ENCODE results near the gene COMT. TPM values are rescaled to one million over a fixed set of nuclear protein-coding genes. Genes with fewer than 3 reads are reported as not detected.

Gene COMT
- total RNA-seq, 1 experiment from 2014 or later: 30.8 TPM

DNA sequence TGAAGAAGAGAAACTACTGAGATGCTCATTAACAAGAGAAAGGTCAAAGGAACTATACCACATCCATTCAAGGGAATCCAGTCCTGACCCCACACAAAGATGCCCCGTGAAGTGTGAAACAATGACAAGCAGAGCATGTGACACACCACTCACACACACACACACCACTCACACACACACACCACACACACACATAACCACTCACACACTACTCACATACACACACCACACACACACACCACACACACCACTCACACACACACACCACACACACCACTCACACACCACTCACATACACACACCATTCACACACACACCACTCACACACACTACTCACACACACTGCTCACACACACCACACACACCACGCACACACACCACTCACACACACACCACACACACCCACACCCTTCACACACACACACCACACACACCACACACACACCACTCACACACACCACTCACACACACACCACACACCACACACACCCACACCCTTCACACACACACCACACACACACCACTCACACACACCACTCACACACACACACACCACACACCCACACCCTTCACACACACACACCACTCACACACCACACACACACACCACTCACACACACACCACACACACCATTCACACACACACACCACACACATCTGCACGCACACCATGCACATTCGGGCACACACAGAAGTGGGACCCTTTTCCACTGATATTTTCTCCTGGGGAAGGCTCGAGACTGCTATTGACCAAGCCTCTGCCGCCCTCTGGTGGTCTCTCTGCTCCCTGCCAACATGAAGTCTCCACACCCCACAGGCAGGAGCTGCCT is 32.0 kb upstream of the COMT start (continued):
- TF ChIP-seq, protein P1, sequence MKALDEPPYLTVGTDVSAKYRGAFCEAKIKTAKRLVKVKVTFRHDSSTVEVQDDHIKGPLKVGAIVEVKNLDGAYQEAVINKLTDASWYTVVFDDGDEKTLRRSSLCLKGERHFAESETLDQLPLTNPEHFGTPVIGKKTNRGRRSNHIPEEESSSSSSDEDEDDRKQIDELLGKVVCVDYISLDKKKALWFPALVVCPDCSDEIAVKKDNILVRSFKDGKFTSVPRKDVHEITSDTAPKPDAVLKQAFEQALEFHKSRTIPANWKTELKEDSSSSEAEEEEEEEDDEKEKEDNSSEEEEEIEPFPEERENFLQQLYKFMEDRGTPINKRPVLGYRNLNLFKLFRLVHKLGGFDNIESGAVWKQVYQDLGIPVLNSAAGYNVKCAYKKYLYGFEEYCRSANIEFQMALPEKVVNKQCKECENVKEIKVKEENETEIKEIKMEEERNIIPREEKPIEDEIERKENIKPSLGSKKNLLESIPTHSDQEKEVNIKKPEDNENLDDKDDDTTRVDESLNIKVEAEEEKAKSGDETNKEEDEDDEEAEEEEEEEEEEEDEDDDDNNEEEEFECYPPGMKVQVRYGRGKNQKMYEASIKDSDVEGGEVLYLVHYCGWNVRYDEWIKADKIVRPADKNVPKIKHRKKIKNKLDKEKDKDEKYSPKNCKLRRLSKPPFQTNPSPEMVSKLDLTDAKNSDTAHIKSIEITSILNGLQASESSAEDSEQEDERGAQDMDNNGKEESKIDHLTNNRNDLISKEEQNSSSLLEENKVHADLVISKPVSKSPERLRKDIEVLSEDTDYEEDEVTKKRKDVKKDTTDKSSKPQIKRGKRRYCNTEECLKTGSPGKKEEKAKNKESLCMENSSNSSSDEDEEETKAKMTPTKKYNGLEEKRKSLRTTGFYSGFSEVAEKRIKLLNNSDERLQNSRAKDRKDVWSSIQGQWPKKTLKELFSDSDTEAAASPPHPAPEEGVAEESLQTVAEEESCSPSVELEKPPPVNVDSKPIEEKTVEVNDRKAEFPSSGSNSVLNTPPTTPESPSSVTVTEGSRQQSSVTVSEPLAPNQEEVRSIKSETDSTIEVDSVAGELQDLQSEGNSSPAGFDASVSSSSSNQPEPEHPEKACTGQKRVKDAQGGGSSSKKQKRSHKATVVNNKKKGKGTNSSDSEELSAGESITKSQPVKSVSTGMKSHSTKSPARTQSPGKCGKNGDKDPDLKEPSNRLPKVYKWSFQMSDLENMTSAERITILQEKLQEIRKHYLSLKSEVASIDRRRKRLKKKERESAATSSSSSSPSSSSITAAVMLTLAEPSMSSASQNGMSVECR (CRISPR knock-in tag; IDR thresholded peaks at IDR 0.05; ENCODE audit: borderline replicate concordance): no peak
- TF ChIP-seq, protein P2, sequence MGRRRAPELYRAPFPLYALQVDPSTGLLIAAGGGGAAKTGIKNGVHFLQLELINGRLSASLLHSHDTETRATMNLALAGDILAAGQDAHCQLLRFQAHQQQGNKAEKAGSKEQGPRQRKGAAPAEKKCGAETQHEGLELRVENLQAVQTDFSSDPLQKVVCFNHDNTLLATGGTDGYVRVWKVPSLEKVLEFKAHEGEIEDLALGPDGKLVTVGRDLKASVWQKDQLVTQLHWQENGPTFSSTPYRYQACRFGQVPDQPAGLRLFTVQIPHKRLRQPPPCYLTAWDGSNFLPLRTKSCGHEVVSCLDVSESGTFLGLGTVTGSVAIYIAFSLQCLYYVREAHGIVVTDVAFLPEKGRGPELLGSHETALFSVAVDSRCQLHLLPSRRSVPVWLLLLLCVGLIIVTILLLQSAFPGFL (CRISPR knock-in tag; IDR thresholded peaks at IDR 0.05; ENCODE audit: borderline replicate concordance): no peak
- TF ChIP-seq, protein P3, sequence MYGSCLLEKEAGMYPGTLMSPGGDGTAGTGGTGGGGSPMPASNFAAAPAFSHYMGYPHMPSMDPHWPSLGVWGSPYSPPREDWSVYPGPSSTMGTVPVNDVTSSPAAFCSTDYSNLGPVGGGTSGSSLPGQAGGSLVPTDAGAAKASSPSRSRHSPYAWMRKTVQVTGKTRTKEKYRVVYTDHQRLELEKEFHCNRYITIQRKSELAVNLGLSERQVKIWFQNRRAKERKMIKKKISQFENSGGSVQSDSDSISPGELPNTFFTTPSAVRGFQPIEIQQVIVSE (CRISPR knock-in tag; IDR thresholded peaks at IDR 0.05; ENCODE audit: borderline replicate concordance): no peak

DNA sequence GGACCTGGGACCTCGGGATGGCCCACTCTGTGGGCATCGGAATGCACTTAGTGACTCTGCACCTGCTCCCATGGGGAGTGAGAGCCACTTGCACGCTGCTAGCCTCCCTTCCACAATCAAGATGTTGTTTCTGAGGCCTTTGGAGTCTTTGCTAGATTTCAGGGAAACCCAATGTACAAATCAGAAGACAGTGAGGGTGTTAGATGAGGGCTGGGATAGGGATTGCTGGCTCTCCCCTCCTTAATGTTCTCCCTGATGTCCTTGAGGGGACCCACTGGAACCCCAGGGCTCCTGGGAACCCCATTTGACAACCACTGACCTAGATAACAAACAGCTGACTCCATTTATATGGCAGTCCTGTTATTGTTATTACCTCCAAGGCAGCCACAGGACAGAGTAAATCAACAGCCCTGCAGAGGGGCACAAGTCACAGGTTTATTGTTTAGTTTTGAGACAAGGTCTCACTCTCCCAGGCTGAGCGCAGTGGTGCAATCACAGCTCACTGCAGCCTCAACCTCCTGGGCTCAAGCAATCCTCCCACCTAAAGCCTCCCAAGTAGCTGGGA is 31.3 kb upstream of the COMT start:
- Mint-ChIP-seq H3K27me3 (ENCODE audit: low read depth) (no peaks in the 10 kb centered on the region), H3K36me3 (peaks cover 17% of the 10 kb centered on the region), H3K9me3 (peaks cover 9% of the 10 kb centered on the region), H3K4me1 (no peaks in the 10 kb centered on the region; the same call in 1 of the 2 replicates), H3K4me3 (no peak overlapping the region), H3K27ac (no peak overlapping the region)
- ATAC-seq: no peak
- no peak for DNase-seq (ENCODE audit: low spot score)
- TF ChIP-seq, protein P4, sequence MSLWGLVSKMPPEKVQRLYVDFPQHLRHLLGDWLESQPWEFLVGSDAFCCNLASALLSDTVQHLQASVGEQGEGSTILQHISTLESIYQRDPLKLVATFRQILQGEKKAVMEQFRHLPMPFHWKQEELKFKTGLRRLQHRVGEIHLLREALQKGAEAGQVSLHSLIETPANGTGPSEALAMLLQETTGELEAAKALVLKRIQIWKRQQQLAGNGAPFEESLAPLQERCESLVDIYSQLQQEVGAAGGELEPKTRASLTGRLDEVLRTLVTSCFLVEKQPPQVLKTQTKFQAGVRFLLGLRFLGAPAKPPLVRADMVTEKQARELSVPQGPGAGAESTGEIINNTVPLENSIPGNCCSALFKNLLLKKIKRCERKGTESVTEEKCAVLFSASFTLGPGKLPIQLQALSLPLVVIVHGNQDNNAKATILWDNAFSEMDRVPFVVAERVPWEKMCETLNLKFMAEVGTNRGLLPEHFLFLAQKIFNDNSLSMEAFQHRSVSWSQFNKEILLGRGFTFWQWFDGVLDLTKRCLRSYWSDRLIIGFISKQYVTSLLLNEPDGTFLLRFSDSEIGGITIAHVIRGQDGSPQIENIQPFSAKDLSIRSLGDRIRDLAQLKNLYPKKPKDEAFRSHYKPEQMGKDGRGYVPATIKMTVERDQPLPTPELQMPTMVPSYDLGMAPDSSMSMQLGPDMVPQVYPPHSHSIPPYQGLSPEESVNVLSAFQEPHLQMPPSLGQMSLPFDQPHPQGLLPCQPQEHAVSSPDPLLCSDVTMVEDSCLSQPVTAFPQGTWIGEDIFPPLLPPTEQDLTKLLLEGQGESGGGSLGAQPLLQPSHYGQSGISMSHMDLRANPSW (CRISPR knock-in tag; conservative IDR thresholded peaks at IDR 0.05; ENCODE audit: low read depth): no peak
- no peak for TF ChIP-seq NFE2L1 (CRISPR knock-in tag; IDR thresholded peaks at IDR 0.05)
- TF ChIP-seq ESRRA (CRISPR knock-in tag; IDR thresholded peaks at IDR 0.05; ENCODE audit: borderline replicate concordance): no peak
- TF ChIP-seq, protein P5, sequence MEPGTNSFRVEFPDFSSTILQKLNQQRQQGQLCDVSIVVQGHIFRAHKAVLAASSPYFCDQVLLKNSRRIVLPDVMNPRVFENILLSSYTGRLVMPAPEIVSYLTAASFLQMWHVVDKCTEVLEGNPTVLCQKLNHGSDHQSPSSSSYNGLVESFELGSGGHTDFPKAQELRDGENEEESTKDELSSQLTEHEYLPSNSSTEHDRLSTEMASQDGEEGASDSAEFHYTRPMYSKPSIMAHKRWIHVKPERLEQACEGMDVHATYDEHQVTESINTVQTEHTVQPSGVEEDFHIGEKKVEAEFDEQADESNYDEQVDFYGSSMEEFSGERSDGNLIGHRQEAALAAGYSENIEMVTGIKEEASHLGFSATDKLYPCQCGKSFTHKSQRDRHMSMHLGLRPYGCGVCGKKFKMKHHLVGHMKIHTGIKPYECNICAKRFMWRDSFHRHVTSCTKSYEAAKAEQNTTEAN (CRISPR knock-in tag; IDR thresholded peaks at IDR 0.05): no peak
- no peak for TF ChIP-seq ZNF263 (CRISPR knock-in tag; IDR thresholded peaks at IDR 0.05; ENCODE audit: low read depth)
- TF ChIP-seq MXD4 (CRISPR knock-in tag; IDR thresholded peaks at IDR 0.05; ENCODE audit: borderline replicate concordance): no peak
- TF ChIP-seq, protein P6, sequence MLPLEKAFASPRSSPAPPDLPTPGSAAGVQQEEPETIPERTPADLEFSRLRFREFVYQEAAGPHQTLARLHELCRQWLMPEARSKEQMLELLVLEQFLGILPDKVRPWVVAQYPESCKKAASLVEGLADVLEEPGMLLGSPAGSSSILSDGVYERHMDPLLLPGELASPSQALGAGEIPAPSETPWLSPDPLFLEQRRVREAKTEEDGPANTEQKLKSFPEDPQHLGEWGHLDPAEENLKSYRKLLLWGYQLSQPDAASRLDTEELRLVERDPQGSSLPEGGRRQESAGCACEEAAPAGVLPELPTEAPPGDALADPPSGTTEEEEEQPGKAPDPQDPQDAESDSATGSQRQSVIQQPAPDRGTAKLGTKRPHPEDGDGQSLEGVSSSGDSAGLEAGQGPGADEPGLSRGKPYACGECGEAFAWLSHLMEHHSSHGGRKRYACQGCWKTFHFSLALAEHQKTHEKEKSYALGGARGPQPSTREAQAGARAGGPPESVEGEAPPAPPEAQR (CRISPR knock-in tag; IDR thresholded peaks at IDR 0.05): no peak
- TF ChIP-seq ELF4 (CRISPR knock-in tag; IDR thresholded peaks at IDR 0.05; ENCODE audit: low read depth): no peak
- no peak for TF ChIP-seq CBFB (CRISPR knock-in tag; IDR thresholded peaks at IDR 0.05; ENCODE audit: low read depth)
- TF ChIP-seq, protein P7, sequence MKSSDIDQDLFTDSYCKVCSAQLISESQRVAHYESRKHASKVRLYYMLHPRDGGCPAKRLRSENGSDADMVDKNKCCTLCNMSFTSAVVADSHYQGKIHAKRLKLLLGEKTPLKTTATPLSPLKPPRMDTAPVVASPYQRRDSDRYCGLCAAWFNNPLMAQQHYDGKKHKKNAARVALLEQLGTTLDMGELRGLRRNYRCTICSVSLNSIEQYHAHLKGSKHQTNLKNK (CRISPR knock-in tag; IDR thresholded peaks at IDR 0.05): no peak
- no peak for TF ChIP-seq ZNF671 (CRISPR knock-in tag; IDR thresholded peaks at IDR 0.05)
- TF ChIP-seq SMAD4 (CRISPR knock-in tag; IDR thresholded peaks at IDR 0.05): no peak
- no peak for TF ChIP-seq MYBL2 (CRISPR knock-in tag; IDR thresholded peaks at IDR 0.05)
- TF ChIP-seq, protein P8, sequence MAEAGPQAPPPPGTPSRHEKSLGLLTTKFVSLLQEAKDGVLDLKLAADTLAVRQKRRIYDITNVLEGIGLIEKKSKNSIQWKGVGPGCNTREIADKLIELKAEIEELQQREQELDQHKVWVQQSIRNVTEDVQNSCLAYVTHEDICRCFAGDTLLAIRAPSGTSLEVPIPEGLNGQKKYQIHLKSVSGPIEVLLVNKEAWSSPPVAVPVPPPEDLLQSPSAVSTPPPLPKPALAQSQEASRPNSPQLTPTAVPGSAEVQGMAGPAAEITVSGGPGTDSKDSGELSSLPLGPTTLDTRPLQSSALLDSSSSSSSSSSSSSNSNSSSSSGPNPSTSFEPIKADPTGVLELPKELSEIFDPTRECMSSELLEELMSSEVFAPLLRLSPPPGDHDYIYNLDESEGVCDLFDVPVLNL (CRISPR knock-in tag; IDR thresholded peaks at IDR 0.05; ENCODE audit: borderline replicate concordance, low read depth): no peak
- ChIA-PET CTCF (interaction anchor here (0.6 to 4.8 kb wide), 59 partner anchors 8 to 278 kb away, joined by 3 to 155 read pairs (median 5); partner anchors contain the start of genes GNB1L, GP1BB, RTL10 and TANGO2), POLR2A (interaction anchor here (0.6 kb wide), 1 partner anchor 387 kb away, joined by 3 read pairs; no protein-coding TSS in a partner anchor)

All from WTC11 (cell line).